ENCODE results near the gene LYZ. TPM values are rescaled to one million over a fixed set of nuclear protein-coding genes. Genes with fewer than 3 reads are reported as not detected.

The LYZ gene
- polyA plus RNA-seq, 2 donors, result 6.3 to 28.7 TPM

- no peak overlapping the region for H3K27ac ChIP-seq (ENCODE audit: low read depth in 2 of 2, low read length in 1 of 2)
- H3K36me3 ChIP-seq (ENCODE audit: control insufficient read depth in 2 of 2, insufficient read depth in 2 of 2, low read length in 1 of 2), result no peaks in the 10 kb centered on the region
- no peaks in the 10 kb centered on the region for H3K27me3 ChIP-seq (ENCODE audit: control insufficient read depth in 1 of 2, insufficient read depth in 2 of 2, low read length in 2 of 2)
- 72 to 87% methylated on average over 3 of the region's 3 CpGs for WGBS, 2 donors
- no peaks in the 10 kb centered on the region for H3K9me3 ChIP-seq (ENCODE audit: control insufficient read depth in 2 of 2, insufficient read depth in 1 of 2, low read depth in 1 of 2, low read length in 1 of 2)
- H3K4me3 ChIP-seq (ENCODE audit: low read depth in 1 of 2, low read length in 2 of 2), result no peak overlapping the region
- H3K4me1 ChIP-seq (ENCODE audit: control insufficient read depth in 2 of 2, insufficient read depth in 2 of 2, low read length in 1 of 2), result peaks cover 0 to 2% of the 10 kb centered on the region in 2 donors
Measured at GRCh38 chr12:69328426-69328825, 19.8 kb upstream of the LYZ start.

- H3K27me3 ChIP-seq (ENCODE audit: control insufficient read depth in 1 of 2, insufficient read depth in 2 of 2, low read length in 2 of 2), result no peaks in the 10 kb centered on the region
- no peak overlapping the region for H3K4me3 ChIP-seq (ENCODE audit: low read depth in 1 of 2, low read length in 2 of 2)
- H3K4me1 ChIP-seq (ENCODE audit: control insufficient read depth in 2 of 2, insufficient read depth in 2 of 2, low read length in 1 of 2), result peaks cover 0 to 2% of the 10 kb centered on the region in 2 donors
- H3K27ac ChIP-seq (ENCODE audit: low read depth in 2 of 2, low read length in 1 of 2), result no peak overlapping the region
- no peaks in the 10 kb centered on the region for H3K36me3 ChIP-seq (ENCODE audit: control insufficient read depth in 2 of 2, insufficient read depth in 2 of 2, low read length in 1 of 2)
- WGBS, 2 donors, result 52 to 66% methylated on average over 8 of the region's 8 CpGs
- H3K9me3 ChIP-seq (ENCODE audit: control insufficient read depth in 2 of 2, insufficient read depth in 1 of 2, low read depth in 1 of 2, low read length in 1 of 2), result no peaks in the 10 kb centered on the region
Measured at GRCh38 chr12:69329669-69330428, 18.3 kb upstream of the LYZ start.

- Histone ChIP-seq H3K4me3 (ENCODE audit: low read depth in 1 of 2, low read length in 2 of 2) (peak overlapping the region; percentile 20 to 54), H3K27ac (ENCODE audit: low read depth in 2 of 2, low read length in 1 of 2) (peak overlapping the region; percentile 25 to 30), H3K27me3 (ENCODE audit: control insufficient read depth in 1 of 2, insufficient read depth in 2 of 2, low read length in 2 of 2) (no peaks in the 10 kb centered on the region), H3K4me1 (ENCODE audit: control insufficient read depth in 2 of 2, insufficient read depth in 2 of 2, low read length in 1 of 2) (peaks cover 0 to 2% of the 10 kb centered on the region in 2 donors), H3K36me3 (ENCODE audit: control insufficient read depth in 2 of 2, insufficient read depth in 2 of 2, low read length in 1 of 2) (no peaks in the 10 kb centered on the region), H3K9me3 (ENCODE audit: control insufficient read depth in 2 of 2, insufficient read depth in 1 of 2, low read depth in 1 of 2, low read length in 1 of 2) (no peaks in the 10 kb centered on the region)
- 5 to 8% methylated on average over 18 of the region's 18 CpGs for WGBS, 2 donors
Measured at GRCh38 chr12:69330475-69331473, 17.4 kb upstream of the LYZ start.

- H3K27ac ChIP-seq (ENCODE audit: low read depth in 2 of 2, low read length in 1 of 2), result peak overlapping the region in 1 of 2 donors; percentile 25
- no peaks in the 10 kb centered on the region for H3K27me3 ChIP-seq (ENCODE audit: control insufficient read depth in 1 of 2, insufficient read depth in 2 of 2, low read length in 2 of 2)
- peak overlapping the region; percentile 20 to 54 for H3K4me3 ChIP-seq (ENCODE audit: low read depth in 1 of 2, low read length in 2 of 2)
- WGBS, 2 donors, result 18 to 22% methylated on average over 7 of the region's 7 CpGs
- no peaks in the 10 kb centered on the region for H3K9me3 ChIP-seq (ENCODE audit: control insufficient read depth in 2 of 2, insufficient read depth in 1 of 2, low read depth in 1 of 2, low read length in 1 of 2)
- H3K4me1 ChIP-seq (ENCODE audit: control insufficient read depth in 2 of 2, insufficient read depth in 2 of 2, low read length in 1 of 2), result peaks cover 0 to 2% of the 10 kb centered on the region in 2 donors
- H3K36me3 ChIP-seq (ENCODE audit: control insufficient read depth in 2 of 2, insufficient read depth in 2 of 2, low read length in 1 of 2), result no peaks in the 10 kb centered on the region
Measured at GRCh38 chr12:69331519-69331908, 16.7 kb upstream of the LYZ start.

- H3K4me3 ChIP-seq (ENCODE audit: low read depth in 1 of 2, low read length in 2 of 2), result no peak overlapping the region
- no peak overlapping the region for H3K27ac ChIP-seq (ENCODE audit: low read depth in 2 of 2, low read length in 1 of 2)
- WGBS, 2 donors, result 60 to 70% methylated on average over 20 of the region's 20 CpGs
- no peaks in the 10 kb centered on the region for H3K36me3 ChIP-seq (ENCODE audit: control insufficient read depth in 2 of 2, insufficient read depth in 2 of 2, low read length in 1 of 2)
- peaks cover 0 to 2% of the 10 kb centered on the region in 2 donors for H3K4me1 ChIP-seq (ENCODE audit: control insufficient read depth in 2 of 2, insufficient read depth in 2 of 2, low read length in 1 of 2)
- H3K27me3 ChIP-seq (ENCODE audit: control insufficient read depth in 1 of 2, insufficient read depth in 2 of 2, low read length in 2 of 2), result no peaks in the 10 kb centered on the region
- no peaks in the 10 kb centered on the region for H3K9me3 ChIP-seq (ENCODE audit: control insufficient read depth in 2 of 2, insufficient read depth in 1 of 2, low read depth in 1 of 2, low read length in 1 of 2)
Measured at GRCh38 chr12:69331909-69332684, 16.1 kb upstream of the LYZ start.

- H3K4me3 ChIP-seq (ENCODE audit: low read depth in 1 of 2, low read length in 2 of 2), result no peak overlapping the region
- H3K4me1 ChIP-seq (ENCODE audit: control insufficient read depth in 2 of 2, insufficient read depth in 2 of 2, low read length in 1 of 2), result peaks cover 0 to 2% of the 10 kb centered on the region in 2 donors
- WGBS, 2 donors, result 67 to 93% methylated on average over 6 of the region's 6 CpGs
- no peaks in the 10 kb centered on the region for H3K27me3 ChIP-seq (ENCODE audit: control insufficient read depth in 1 of 2, insufficient read depth in 2 of 2, low read length in 2 of 2)
- H3K36me3 ChIP-seq (ENCODE audit: control insufficient read depth in 2 of 2, insufficient read depth in 2 of 2, low read length in 1 of 2), result no peaks in the 10 kb centered on the region
- H3K9me3 ChIP-seq (ENCODE audit: control insufficient read depth in 2 of 2, insufficient read depth in 1 of 2, low read depth in 1 of 2, low read length in 1 of 2), result no peaks in the 10 kb centered on the region
- no peak overlapping the region for H3K27ac ChIP-seq (ENCODE audit: low read depth in 2 of 2, low read length in 1 of 2)
Measured at GRCh38 chr12:69332815-69333358, 15.3 kb upstream of the LYZ start.

- Histone ChIP-seq H3K27ac (ENCODE audit: low read depth in 2 of 2, low read length in 1 of 2) (no peak overlapping the region), H3K27me3 (ENCODE audit: control insufficient read depth in 1 of 2, insufficient read depth in 2 of 2, low read length in 2 of 2) (no peaks in the 10 kb centered on the region), H3K4me1 (ENCODE audit: control insufficient read depth in 2 of 2, insufficient read depth in 2 of 2, low read length in 1 of 2) (peaks cover 0 to 2% of the 10 kb centered on the region in 2 donors), H3K9me3 (ENCODE audit: control insufficient read depth in 2 of 2, insufficient read depth in 1 of 2, low read depth in 1 of 2, low read length in 1 of 2) (no peaks in the 10 kb centered on the region), H3K4me3 (ENCODE audit: low read depth in 1 of 2, low read length in 2 of 2) (no peak overlapping the region), H3K36me3 (ENCODE audit: control insufficient read depth in 2 of 2, insufficient read depth in 2 of 2, low read length in 1 of 2) (no peaks in the 10 kb centered on the region)
Measured at GRCh38 chr12:69334158-69334557, 14.0 kb upstream of the LYZ start.

GRCh38 chr12:69337311-69338090 lies 10.7 kb upstream of the LYZ start:
- Histone ChIP-seq H3K9me3 (ENCODE audit: control insufficient read depth in 2 of 2, insufficient read depth in 1 of 2, low read depth in 1 of 2, low read length in 1 of 2) (no peaks in the 10 kb centered on the region), H3K4me3 (ENCODE audit: low read depth in 1 of 2, low read length in 2 of 2) (no peak overlapping the region), H3K4me1 (ENCODE audit: control insufficient read depth in 2 of 2, insufficient read depth in 2 of 2, low read length in 1 of 2) (no peaks in the 10 kb centered on the region), H3K27ac (ENCODE audit: low read depth in 2 of 2, low read length in 1 of 2) (no peak overlapping the region), H3K36me3 (ENCODE audit: control insufficient read depth in 2 of 2, insufficient read depth in 2 of 2, low read length in 1 of 2) (no peaks in the 10 kb centered on the region), H3K27me3 (ENCODE audit: control insufficient read depth in 1 of 2, insufficient read depth in 2 of 2, low read length in 2 of 2) (no peaks in the 10 kb centered on the region)
- WGBS, 2 donors, result 85 to 86% methylated on average over 2 of the region's 2 CpGs
